HepG2 (cell line): ENCODE measurements around the gene ZDHHC16. TPM values are rescaled to one million over a fixed set of nuclear protein-coding genes. Genes with fewer than 3 reads are reported as not detected.

Experiments
- FIP1L1 ChIP-seq: fragments of 200-400 bp; formaldehyde crosslinking; IDR thresholded peaks from 2 replicates; pipeline ENCODE4 v1.6.1; 2018; ENCODE audit warnings: low read depth, mild to moderate bottlenecking, low read length, moderate library complexity, borderline replicate concordance; ENCODE audit not compliant: insufficient read depth
- GZF1 ChIP-seq: sonication (generic); formaldehyde crosslinking; IDR thresholded peaks from 2 replicates; pipeline ENCODE4 v1.5.1; 2020; ENCODE audit warnings: mild to moderate bottlenecking, missing genetic modification reagents
- HOXA3 ChIP-seq: sonication (generic); formaldehyde crosslinking; IDR thresholded peaks from 2 replicates; pipeline ENCODE4 v1.5.0; 2020; ENCODE audit warnings: missing genetic modification reagents
- KIAA2018 ChIP-seq: sonication (generic); formaldehyde crosslinking; IDR thresholded peaks from 2 replicates; pipeline ENCODE4 v1.5.0; 2020; ENCODE audit warnings: mild to moderate bottlenecking, missing genetic modification reagents, borderline replicate concordance
- PRPF4 ChIP-seq: fragments of 200-400 bp; formaldehyde crosslinking; IDR thresholded peaks from 2 replicates; pipeline ENCODE4 v1.6.1; 2016; ENCODE audit warnings: low read length, low read depth; ENCODE audit not compliant: poor library complexity, severe bottlenecking
- polyA plus RNA-seq, 8 experiments: library from polyadenylated mRNA; depleted of rRNA in 3 of 8; stranded (reverse) in 7 of 8; unstranded in 1 of 8; fragments of >200 nt; fragmentation: Illumina TruSeq in 4 of 8; extraction: Trizol in 4 of 8; gene quantifications; 2 replicates each; pipeline versions ENCODE4 v1.2.1 to v1.2.3, GENCODE V29; 2011 to 2016; ENCODE audit warnings: low read depth in 4 of 8, missing spikeins in 1 of 8, mixed read lengths in 1 of 8; ENCODE audit not compliant: insufficient read depth in 1 of 8
- total RNA-seq, 5 experiments: library from RNA; depleted of rRNA; stranded (reverse); fragments of >200 nt; fragmentation: Illumina TruSeq; extraction: Trizol; gene quantifications; 2 replicates each; pipeline ENCODE4 v1.2.3, GENCODE V29; 2016; ENCODE audit warnings: low read depth in 1 of 5

ZDHHC16 gene
- total and polyA plus RNA-seq, 2 of the 13 experiments (the other 11 are each of a cell fraction or from before 2014, with no cell fraction given), result 40.8 to 41.8 TPM

GRCh38 chr10:97400665-97401454, 45.1 kb upstream of the ZDHHC16 start, which contains the start of gene RRP12 (continued):
- TF ChIP-seq KIAA2018, result no peak
- no peak for TF ChIP-seq PRPF4
- TF ChIP-seq HOXA3 (CRISPR knock-in tag), result peak; percentile 89
- TF ChIP-seq GZF1 (CRISPR knock-in tag), result no peak
- no peak for TF ChIP-seq FIP1L1
